H9 (cell line): ENCODE measurements around the gene SPINK6. TPM values are rescaled to one million over a fixed set of nuclear protein-coding genes. Genes with fewer than 3 reads are reported as not detected.

Source experiments
- DNase-seq: peaks from one replicate; pipeline ENCODE4 v3.0.0-alpha.2; 2017
- H2AFZ ChIP-seq: one replicate; pipeline ENCODE4 v1.6.1; 2013; ENCODE audit warnings: mild to moderate bottlenecking, low read length, control low read depth, moderate library complexity
- H2AK5ac ChIP-seq: 2 replicates; pipeline ENCODE4 v1.6.1; 2013; ENCODE audit warnings: low read length, control low read depth, mixed read lengths; ENCODE audit not compliant: insufficient read length
- H2BK120ac ChIP-seq: one replicate; pipeline ENCODE4 v1.6.1; 2013; ENCODE audit warnings: low read depth, mild to moderate bottlenecking, low read length, control low read depth, inconsistent platforms; ENCODE audit not compliant: poor library complexity, severe bottlenecking
- H2BK12ac ChIP-seq: 2 replicates; pipeline ENCODE4 v1.6.1; 2013; ENCODE audit warnings: low read length, control low read depth, mixed read lengths, low read depth; ENCODE audit not compliant: insufficient read length
- H2BK15ac ChIP-seq: 2 replicates; pipeline ENCODE4 v1.6.1; 2013; ENCODE audit warnings: low read depth, low read length, control low read depth
- H2BK20ac ChIP-seq: one replicate; pipeline ENCODE4 v1.6.1; 2013; ENCODE audit warnings: low read depth, mild to moderate bottlenecking, low read length, control low read depth, inconsistent platforms; ENCODE audit not compliant: poor library complexity, severe bottlenecking
- H2BK5ac ChIP-seq: 2 replicates; pipeline ENCODE4 v1.6.1; 2013; ENCODE audit warnings: low read length, control low read depth, mixed read lengths; ENCODE audit not compliant: insufficient read length
- H3K14ac ChIP-seq: 2 replicates; pipeline ENCODE4 v1.6.1; 2013; ENCODE audit warnings: low read length, control low read depth; ENCODE audit not compliant: insufficient read depth
- H3K18ac ChIP-seq: 2 replicates; pipeline ENCODE4 v1.6.1; 2013; ENCODE audit warnings: low read depth, mild to moderate bottlenecking, mixed read lengths, low read length, control low read depth; ENCODE audit not compliant: insufficient read length
- H3K23ac ChIP-seq: 2 replicates; pipeline ENCODE4 v1.6.1; 2013; ENCODE audit warnings: low read length, control low read depth, mixed read lengths, low read depth; ENCODE audit not compliant: insufficient read length
- H3K23me2 ChIP-seq: 2 replicates; pipeline ENCODE4 v1.6.1; 2013; ENCODE audit warnings: low read depth, mild to moderate bottlenecking, mixed read lengths, low read length, control low read depth; ENCODE audit not compliant: insufficient read length, poor library complexity, severe bottlenecking
- H3K27ac ChIP-seq: 2 replicates; pipeline ENCODE4 v1.5.1; 2013; ENCODE audit warnings: low read length, control low read depth, mixed read lengths, low read depth; ENCODE audit not compliant: insufficient read length
- H3K27me3 ChIP-seq: 2 replicates; pipeline ENCODE4 v1.6.1; 2013; ENCODE audit warnings: low read length, control low read depth, inconsistent platforms; ENCODE audit not compliant: insufficient read depth
- H3K4ac ChIP-seq: 2 replicates; pipeline ENCODE4 v1.6.1; 2013; ENCODE audit warnings: low read depth, mild to moderate bottlenecking, control low read depth, inconsistent platforms, low read length, moderate library complexity
- H3K4me1 ChIP-seq: 2 replicates; pipeline ENCODE4 v1.6.1; 2013; ENCODE audit warnings: low read length, control low read depth, inconsistent platforms; ENCODE audit not compliant: insufficient read depth
- H3K4me2 ChIP-seq: 2 replicates; pipeline ENCODE4 v1.6.1; 2013; ENCODE audit warnings: low read length, control low read depth, mixed read lengths; ENCODE audit not compliant: insufficient read length, insufficient read depth
- H3K56ac ChIP-seq: 2 replicates; pipeline ENCODE4 v1.6.1; 2013; ENCODE audit warnings: low read depth, mild to moderate bottlenecking, mixed read lengths, low read length, control low read depth; ENCODE audit not compliant: insufficient read length
- H3K79me1 ChIP-seq: 2 replicates; pipeline ENCODE4 v1.6.1; 2013; ENCODE audit warnings: low read depth, mild to moderate bottlenecking, moderate library complexity, low read length, control low read depth, inconsistent platforms; ENCODE audit not compliant: insufficient read depth, poor library complexity, severe bottlenecking
- H3K79me2 ChIP-seq: 2 replicates; pipeline ENCODE4 v1.6.1; 2013; ENCODE audit warnings: low read length, control low read depth, inconsistent platforms; ENCODE audit not compliant: insufficient read depth
- H3K9ac ChIP-seq: 2 replicates; pipeline ENCODE4 v1.6.1; 2013; ENCODE audit warnings: low read length, control low read depth, mixed read lengths; ENCODE audit not compliant: insufficient read length; ENCODE audit errors: extremely low read depth
- H3K9me3 ChIP-seq: one replicate; pipeline ENCODE4 v1.6.1; 2013; ENCODE audit warnings: low read depth, low read length, inconsistent platforms; ENCODE audit not compliant: control insufficient read depth
- H3T11ph ChIP-seq: one replicate; pipeline ENCODE4 v1.6.1; 2013; ENCODE audit warnings: mild to moderate bottlenecking, low read length, control low read depth, inconsistent platforms
- H4K20me1 ChIP-seq: one replicate; pipeline ENCODE4 v1.6.1; 2013; ENCODE audit not compliant: control insufficient read depth, insufficient read length, insufficient read depth
- H4K5ac ChIP-seq: 2 replicates; pipeline ENCODE4 v1.6.1; 2013; ENCODE audit warnings: low read depth, mild to moderate bottlenecking, mixed read lengths, low read length, control low read depth; ENCODE audit not compliant: insufficient read length
- H4K8ac ChIP-seq: replicated peaks from 2 replicates; pipeline ENCODE4 v1.6.1; 2013; ENCODE audit warnings: low read length, control low read depth, mixed read lengths, low read depth; ENCODE audit not compliant: insufficient read length
- H4K91ac ChIP-seq: 2 replicates; pipeline ENCODE4 v1.6.1; 2013; ENCODE audit warnings: low read depth, mild to moderate bottlenecking, moderate library complexity, mixed read lengths, low read length, control low read depth; ENCODE audit not compliant: insufficient read length
- H3K27ac Mint-ChIP-seq, 3 experiments: 2 replicates in 2 of 3; 3 replicates in 1 of 3; pipeline ENCODE4 v1.8.0; 2020 to 2021; ENCODE audit warnings: mixed read lengths in 3 of 3, mild to moderate bottlenecking in 1 of 3, moderate library complexity in 1 of 3
- H3K27me3 Mint-ChIP-seq: 2 replicates; pipeline ENCODE4 v1.8.0; 2021; ENCODE audit warnings: low read depth, mild to moderate bottlenecking, moderate library complexity, mixed read lengths
- H3K36me3 Mint-ChIP-seq, 3 experiments: 2 replicates in 2 of 3; 3 replicates in 1 of 3; pipeline ENCODE4 v1.8.0; 2020 to 2021; ENCODE audit warnings: low read depth in 3 of 3, mixed read lengths in 3 of 3; ENCODE audit not compliant: insufficient read depth in 1 of 3
- H3K4me1 Mint-ChIP-seq, 2 experiments: 2 replicates each; pipeline ENCODE4 v1.8.0; 2020; ENCODE audit warnings: mixed read lengths in 2 of 2
- H3K4me3 Mint-ChIP-seq, 2 experiments: 2 replicates in 1 of 2; 3 replicates in 1 of 2; pipeline ENCODE4 v1.8.0; 2020 to 2021; ENCODE audit warnings: mild to moderate bottlenecking in 2 of 2, mixed read lengths in 2 of 2, moderate library complexity in 1 of 2
- H3K9me3 Mint-ChIP-seq, 2 experiments: 2 replicates in 1 of 2; 3 replicates in 1 of 2; pipeline ENCODE4 v1.8.0; 2020; ENCODE audit warnings: mild to moderate bottlenecking in 2 of 2, mixed read lengths in 2 of 2, moderate library complexity in 1 of 2
- total RNA-seq: library from RNA; stranded (reverse); gene quantifications from 2 replicates; pipeline ENCODE4 v1.2.1, GENCODE V29; 2021
- TF ChIP-seq, protein P1 (sequence below): fragments of 200-600 bp; sonication (generic); conservative IDR thresholded peaks from 3 replicates; pipeline ENCODE4 v1.8.0; 2021; ENCODE audit warnings: antibody characterized with exemption, mild to moderate bottlenecking

Gene SPINK6
- total RNA-seq, 1 experiment from 2014 or later: not detected

GRCh38 chr5:148208226-148208625 lies 5.4 kb downstream of the SPINK6 start:
- H3K18ac ChIP-seq: no peak overlapping the region
- no peak overlapping the region for H3K4me2 ChIP-seq
- H3K14ac ChIP-seq: no peak overlapping the region
- no peaks in the 10 kb centered on the region for H3K23me2 ChIP-seq
- no peaks in the 10 kb centered on the region for H3K27me3 ChIP-seq
- H3K27ac ChIP-seq: no peak overlapping the region
- H2BK5ac ChIP-seq: no peak overlapping the region
- H2AFZ ChIP-seq: no peak overlapping the region
- no peak overlapping the region for H2BK20ac ChIP-seq
- H4K5ac ChIP-seq: no peak overlapping the region
- H3K27ac Mint-ChIP-seq: no peak overlapping the region
- no peaks in the 10 kb centered on the region for H3K9me3 Mint-ChIP-seq
- H2BK120ac ChIP-seq: no peak overlapping the region
- H3K56ac ChIP-seq: no peak overlapping the region
- no peak overlapping the region for H2BK15ac ChIP-seq
- H3K23ac ChIP-seq: no peak overlapping the region
- no peaks in the 10 kb centered on the region for H3K4me1 Mint-ChIP-seq
- H3K9ac ChIP-seq: no peak overlapping the region
- no peaks in the 10 kb centered on the region for H4K20me1 ChIP-seq
- no peak for DNase-seq
- no peaks in the 10 kb centered on the region for H3K36me3 Mint-ChIP-seq
- H3K4me3 Mint-ChIP-seq: no peak overlapping the region
- no peak overlapping the region for H4K91ac ChIP-seq
- no peak overlapping the region for H4K8ac ChIP-seq
- TF ChIP-seq, protein P1, sequence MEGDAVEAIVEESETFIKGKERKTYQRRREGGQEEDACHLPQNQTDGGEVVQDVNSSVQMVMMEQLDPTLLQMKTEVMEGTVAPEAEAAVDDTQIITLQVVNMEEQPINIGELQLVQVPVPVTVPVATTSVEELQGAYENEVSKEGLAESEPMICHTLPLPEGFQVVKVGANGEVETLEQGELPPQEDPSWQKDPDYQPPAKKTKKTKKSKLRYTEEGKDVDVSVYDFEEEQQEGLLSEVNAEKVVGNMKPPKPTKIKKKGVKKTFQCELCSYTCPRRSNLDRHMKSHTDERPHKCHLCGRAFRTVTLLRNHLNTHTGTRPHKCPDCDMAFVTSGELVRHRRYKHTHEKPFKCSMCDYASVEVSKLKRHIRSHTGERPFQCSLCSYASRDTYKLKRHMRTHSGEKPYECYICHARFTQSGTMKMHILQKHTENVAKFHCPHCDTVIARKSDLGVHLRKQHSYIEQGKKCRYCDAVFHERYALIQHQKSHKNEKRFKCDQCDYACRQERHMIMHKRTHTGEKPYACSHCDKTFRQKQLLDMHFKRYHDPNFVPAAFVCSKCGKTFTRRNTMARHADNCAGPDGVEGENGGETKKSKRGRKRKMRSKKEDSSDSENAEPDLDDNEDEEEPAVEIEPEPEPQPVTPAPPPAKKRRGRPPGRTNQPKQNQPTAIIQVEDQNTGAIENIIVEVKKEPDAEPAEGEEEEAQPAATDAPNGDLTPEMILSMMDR: no peak
- H3K79me2 ChIP-seq: no peaks in the 10 kb centered on the region
- H3K4ac ChIP-seq: no peak overlapping the region
- no peaks in the 10 kb centered on the region for H3K79me1 ChIP-seq
- no peaks in the 10 kb centered on the region for H3K4me1 ChIP-seq
- no peak overlapping the region for H3T11ph ChIP-seq
- H2BK12ac ChIP-seq: no peak overlapping the region
- no peak overlapping the region for H2AK5ac ChIP-seq
- no peaks in the 10 kb centered on the region for H3K9me3 ChIP-seq
- no peaks in the 10 kb centered on the region for H3K27me3 Mint-ChIP-seq
